Uterus (tissue), 2 donors: Measurements from ENCODE around the gene ZSWIM6.

ENCODE experiments used
- CTCF ChIP-seq, 4 experiments: fragments of 200-600 bp in 2 of 4; fragments of 450-650 bp in 2 of 4; sonication (generic) in 2 of 4; IDR thresholded peaks; one replicate each; pipeline ENCODE4 v1.5.1; 2016 to 2019; ENCODE audit warnings: antibody characterized with exemption in 4 of 4, mild to moderate bottlenecking in 2 of 4, moderate library complexity in 1 of 4
- POLR2A ChIP-seq, 2 donors: fragments of 450-650 bp; IDR thresholded peaks; one replicate each; pipeline ENCODE4 v1.6.1; 2016; ENCODE audit warnings: antibody characterized with exemption in 2 of 2, mild to moderate bottlenecking in 1 of 2, moderate library complexity in 1 of 2

- TF ChIP-seq CTCF (IDR thresholded peaks at IDR 0.05) (no peak), POLR2A (IDR thresholded peaks at IDR 0.05) (no peak)
Observed at GRCh38 chr5:61412361-61412760, 80.3 kb downstream of the ZSWIM6 start.
